ENCODE results near the gene FSTL4. TPM values are rescaled to one million over a fixed set of nuclear protein-coding genes. Genes with fewer than 3 reads are reported as not detected.
A peak's percentile ranks its signal among the peaks of the same experiment; 100 is the strongest.

The FSTL4 gene
- total RNA-seq, 2 experiments from 2014 or later = not detected

- H4K20me1 ChIP-seq (ENCODE audit: insufficient read depth, low read length) = no peaks in the 10 kb centered on the region
- no peaks in the 10 kb centered on the region for H3K9me3 ChIP-seq (ENCODE audit: low read length)
- no peak for DNase-seq (ENCODE audit: low spot score)
- no peak overlapping the region for H3K4me2 ChIP-seq (ENCODE audit: low read length)
- intact Hi-C loops (cut with micrococcal nuclease; ENCODE audit: unreplicated experiment) = no loop called here
- ChIA-PET POLR2A (no interaction called here), CTCF (ENCODE audit: unreplicated experiment) (no interaction called here)
- no peaks in the 10 kb centered on the region for H3K79me2 ChIP-seq (ENCODE audit: insufficient read depth, low read depth, low read length)
- H2AFZ ChIP-seq (ENCODE audit: low read length) = no peak overlapping the region
- H3K4me1 ChIP-seq (ENCODE audit: insufficient read depth, low read length, poor library complexity, severe bottlenecking) = no peaks in the 10 kb centered on the region
- no peak overlapping the region for H3K4me3 ChIP-seq (ENCODE audit: low read depth, low read length, poor library complexity, severe bottlenecking)
- no peak overlapping the region for H3K27ac ChIP-seq (ENCODE audit: low read depth, low read length, poor library complexity, severe bottlenecking)
- BruUV-seq (replicated peaks) = no TSS peak
- H3K9me2 ChIP-seq (ENCODE audit: insufficient read depth, low read length) = no peaks in the 10 kb centered on the region
- TF ChIP-seq CTCF (conservative IDR thresholded peaks at IDR 0.05; ENCODE audit: low read length) (no peak), EZH2phosphoT487 (IDR thresholded peaks at IDR 0.05; ENCODE audit: borderline replicate concordance, low read depth, low read length) (no peak)
- no peaks in the 10 kb centered on the region for H3K36me3 ChIP-seq (ENCODE audit: insufficient read depth, low read length)
Measured at GRCh38 chr5:133365738-133366137, 246.6 kb downstream of the FSTL4 start.

GRCh38 chr5:133364936-133365707, 247.2 kb downstream of the FSTL4 start:
- H3K79me2 ChIP-seq (ENCODE audit: insufficient read depth, low read depth, low read length) = no peaks in the 10 kb centered on the region
- ChIA-PET CTCF (ENCODE audit: unreplicated experiment) (no interaction called here), POLR2A (no interaction called here)
- no peaks in the 10 kb centered on the region for H3K4me1 ChIP-seq (ENCODE audit: insufficient read depth, low read length, poor library complexity, severe bottlenecking)
- no peaks in the 10 kb centered on the region for H3K9me3 ChIP-seq (ENCODE audit: low read length)
- H3K27ac ChIP-seq (ENCODE audit: low read depth, low read length, poor library complexity, severe bottlenecking) = no peak overlapping the region
- no peak overlapping the region for H3K4me2 ChIP-seq (ENCODE audit: low read length)
- no peaks in the 10 kb centered on the region for H4K20me1 ChIP-seq (ENCODE audit: insufficient read depth, low read length)
- intact Hi-C loops (cut with micrococcal nuclease; ENCODE audit: unreplicated experiment) = no loop called here
- BruUV-seq (replicated peaks) = no TSS peak
- TF ChIP-seq CTCF (conservative IDR thresholded peaks at IDR 0.05; ENCODE audit: low read length) = peak; percentile 61
- TF ChIP-seq EZH2phosphoT487 (IDR thresholded peaks at IDR 0.05; ENCODE audit: borderline replicate concordance, low read depth, low read length) = no peak
- H3K36me3 ChIP-seq (ENCODE audit: insufficient read depth, low read length) = no peaks in the 10 kb centered on the region
- no peak overlapping the region for H2AFZ ChIP-seq (ENCODE audit: low read length)
- H3K9me2 ChIP-seq (ENCODE audit: insufficient read depth, low read length) = no peaks in the 10 kb centered on the region
- no peak overlapping the region for H3K4me3 ChIP-seq (ENCODE audit: low read depth, low read length, poor library complexity, severe bottlenecking)
- no peak for DNase-seq (ENCODE audit: low spot score)

- no peaks in the 10 kb centered on the region for H4K20me1 ChIP-seq (ENCODE audit: insufficient read depth, low read length)
- H3K4me2 ChIP-seq (ENCODE audit: low read length) = no peak overlapping the region
- intact Hi-C loops (cut with micrococcal nuclease; ENCODE audit: unreplicated experiment) = no loop called here
- H3K36me3 ChIP-seq (ENCODE audit: insufficient read depth, low read length) = no peaks in the 10 kb centered on the region
- no peak overlapping the region for H2AFZ ChIP-seq (ENCODE audit: low read length)
- no peak overlapping the region for H3K27ac ChIP-seq (ENCODE audit: low read depth, low read length, poor library complexity, severe bottlenecking)
- DNase-seq (ENCODE audit: low spot score) = no peak
- POLR2A ChIA-PET = no interaction called here
- no peaks in the 10 kb centered on the region for H3K9me3 ChIP-seq (ENCODE audit: low read length)
- no peaks in the 10 kb centered on the region for H3K4me1 ChIP-seq (ENCODE audit: insufficient read depth, low read length, poor library complexity, severe bottlenecking)
- H3K4me3 ChIP-seq (ENCODE audit: low read depth, low read length, poor library complexity, severe bottlenecking) = no peak overlapping the region
- CTCF ChIA-PET (ENCODE audit: unreplicated experiment) = interaction anchor here (0.6 kb wide), 1 partner anchor 294 kb away, joined by 3 read pairs; no protein-coding TSS in a partner anchor
- no TSS peak for BruUV-seq (replicated peaks)
- no peak for TF ChIP-seq CTCF (conservative IDR thresholded peaks at IDR 0.05; ENCODE audit: low read length)
- no peak for TF ChIP-seq EZH2phosphoT487 (IDR thresholded peaks at IDR 0.05; ENCODE audit: borderline replicate concordance, low read depth, low read length)
- H3K79me2 ChIP-seq (ENCODE audit: insufficient read depth, low read depth, low read length) = no peaks in the 10 kb centered on the region
- H3K9me2 ChIP-seq (ENCODE audit: insufficient read depth, low read length) = no peaks in the 10 kb centered on the region
Measured at GRCh38 chr5:133363807-133364587, 248.3 kb downstream of the FSTL4 start.
